Esophagus muscularis mucosa (tissue), 4 donors: ENCODE measurements around the gene GPBP1.
"Not testable (repeated sequence)": the region's sequence is repeated elsewhere in the genome, so short reads cannot be mapped to it uniquely, and the experiment has no call there.

Source experiments
- CTCF ChIP-seq, 3 experiments: fragments of 200-600 bp in 2 of 3; fragments of 450-650 bp in 1 of 3; sonication (generic) in 2 of 3; IDR thresholded peaks; one replicate each; pipeline ENCODE4 v1.5.1; 2017 to 2019; ENCODE audit warnings: antibody characterized with exemption in 3 of 3, mild to moderate bottlenecking in 2 of 3, moderate library complexity in 1 of 3
- EP300 ChIP-seq: sonication (generic); formaldehyde crosslinking; IDR thresholded peaks from one replicate; pipeline ENCODE4 v1.6.1; 2017; ENCODE audit warnings: antibody characterized with exemption
- POLR2A ChIP-seq: fragments of 450-650 bp; IDR thresholded peaks from one replicate; pipeline ENCODE4 v1.6.1; 2017; ENCODE audit warnings: antibody characterized with exemption, moderate library complexity, mild to moderate bottlenecking, low read depth
- POLR2AphosphoS5 ChIP-seq, 2 donors: sonication (generic); formaldehyde crosslinking; IDR thresholded peaks; one replicate each; pipeline ENCODE4 v1.6.1; 2017; ENCODE audit warnings: antibody characterized with exemption in 2 of 2

- not testable (repeated sequence) for TF ChIP-seq CTCF (IDR thresholded peaks at IDR 0.05); POLR2A; EP300; POLR2AphosphoS5 (IDR thresholded peaks at IDR 0.05)
Observed at GRCh38 chr5:57170116-57170515, 3.7 kb upstream of the GPBP1 start.
